Neural crest cell (in vitro differentiated cells): ENCODE results near the gene RAB11FIP4. TPM values are rescaled to one million over a fixed set of nuclear protein-coding genes. Genes with fewer than 3 reads are reported as not detected.
A peak's percentile ranks its signal among the peaks of the same experiment; 100 is the strongest.

ENCODE experiments used
- DNase-seq: peaks from one replicate; pipeline ENCODE4 v3.0.0; 2021; ENCODE audit warnings: low read depth, mixed read lengths, low spot score
- H3K27ac Mint-ChIP-seq: one replicate; pipeline ENCODE4 v1.8.0; 2021; ENCODE audit warnings: mild to moderate bottlenecking, mixed read lengths; ENCODE audit not compliant: unreplicated experiment
- H3K27me3 Mint-ChIP-seq: 2 replicates; pipeline ENCODE4 v1.8.0; 2021; ENCODE audit warnings: low read depth, mild to moderate bottlenecking, mixed read lengths
- H3K36me3 Mint-ChIP-seq: 2 replicates; pipeline ENCODE4 v1.8.0; 2021; ENCODE audit warnings: low read depth, mild to moderate bottlenecking, mixed read lengths
- H3K4me1 Mint-ChIP-seq: 2 replicates; pipeline ENCODE4 v1.8.0; 2021; ENCODE audit warnings: mixed read lengths
- H3K4me3 Mint-ChIP-seq: one replicate; pipeline ENCODE4 v1.8.0; 2021; ENCODE audit warnings: mild to moderate bottlenecking, mixed read lengths
- H3K9me3 Mint-ChIP-seq: 2 replicates; pipeline ENCODE4 v1.8.0; 2021; ENCODE audit warnings: mixed read lengths
- CTCF ChIP-seq: fragments of 200-600 bp; sonication (generic); conservative IDR thresholded peaks from 2 replicates; pipeline ENCODE4 v1.5.0; 2021; ENCODE audit warnings: antibody characterized with exemption, mild to moderate bottlenecking
- total RNA-seq: library from RNA; stranded (reverse); gene quantifications from 2 replicates; pipeline ENCODE4 v1.2.1, GENCODE V29; 2021

The RAB11FIP4 gene
- total RNA-seq, 1 donor from 2014 or later = 7.4 TPM

GRCh38 chr17:31373150-31374093 lies 18.1 kb upstream of the RAB11FIP4 start:
- Mint-ChIP-seq H3K9me3 (no peaks in the 10 kb centered on the region), H3K4me1 (peaks cover 6% of the 10 kb centered on the region), H3K36me3 (peaks cover 3% of the 10 kb centered on the region), H3K4me3 (no peak overlapping the region), H3K27ac (no peak overlapping the region), H3K27me3 (no peaks in the 10 kb centered on the region)
- DNase-seq = no peak
- TF ChIP-seq CTCF = peak; percentile 67

- H3K4me1 Mint-ChIP-seq = peaks cover 11% of the 10 kb centered on the region
Measured at GRCh38 chr17:31374094-31374447, 17.4 kb upstream of the RAB11FIP4 start.

DNA sequence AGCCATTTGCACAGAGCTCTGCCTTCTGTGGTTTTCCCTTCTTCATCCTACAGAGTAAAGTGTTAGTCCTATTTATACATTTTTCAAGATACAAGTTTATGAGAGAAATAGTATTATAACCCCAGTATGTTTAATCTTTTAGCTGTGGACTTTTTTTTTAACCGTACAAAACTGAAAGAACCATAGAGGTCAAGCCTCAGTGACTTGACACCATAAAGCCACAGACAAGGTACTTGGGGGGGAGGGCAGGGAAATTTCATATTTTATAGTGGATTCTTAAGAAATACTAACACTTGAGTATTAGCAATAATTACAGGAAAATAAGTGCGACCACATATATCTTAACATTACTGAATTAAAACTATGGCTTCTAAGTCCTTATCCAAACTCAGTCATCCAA lies 17.0 kb upstream of the RAB11FIP4 start:
- no peak for DNase-seq
- Mint-ChIP-seq H3K27ac (no peak overlapping the region), H3K4me1 (peaks cover 14% of the 10 kb centered on the region), H3K27me3 (no peaks in the 10 kb centered on the region), H3K4me3 (no peak overlapping the region), H3K9me3 (no peaks in the 10 kb centered on the region), H3K36me3 (peaks cover 3% of the 10 kb centered on the region)
- no peak for TF ChIP-seq CTCF

More at GRCh38 chr17:31374094-31374447, 17.4 kb upstream of the RAB11FIP4 start:
- no peak for TF ChIP-seq CTCF
- no peak overlapping the region for H3K4me3 Mint-ChIP-seq
- DNase-seq = no peak
- H3K27me3 Mint-ChIP-seq = no peaks in the 10 kb centered on the region
- H3K9me3 Mint-ChIP-seq = no peaks in the 10 kb centered on the region
- no peak overlapping the region for H3K27ac Mint-ChIP-seq
- H3K36me3 Mint-ChIP-seq = peaks cover 3% of the 10 kb centered on the region

DNA sequence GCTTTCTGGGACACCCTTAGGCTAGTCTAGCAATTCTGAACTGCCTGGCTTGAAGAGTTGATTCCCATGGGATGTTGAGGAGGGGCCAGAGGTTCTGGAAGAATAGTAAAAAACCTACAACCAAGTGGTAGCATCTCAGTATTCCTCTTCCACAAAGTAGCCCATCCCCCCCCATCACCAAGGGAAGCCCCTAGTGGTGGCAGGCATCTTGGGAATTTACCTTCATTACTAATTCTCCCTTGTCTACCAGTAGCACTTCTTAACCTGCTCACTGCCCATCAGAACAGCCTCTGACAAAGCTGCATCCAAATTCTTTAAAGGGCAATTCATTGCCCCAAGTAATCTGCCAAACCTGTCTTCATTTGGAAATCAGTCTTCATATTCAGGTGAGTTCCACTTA lies 12.8 kb upstream of the RAB11FIP4 start:
- no peak for DNase-seq
- no peak overlapping the region for H3K4me3 Mint-ChIP-seq

DNA sequence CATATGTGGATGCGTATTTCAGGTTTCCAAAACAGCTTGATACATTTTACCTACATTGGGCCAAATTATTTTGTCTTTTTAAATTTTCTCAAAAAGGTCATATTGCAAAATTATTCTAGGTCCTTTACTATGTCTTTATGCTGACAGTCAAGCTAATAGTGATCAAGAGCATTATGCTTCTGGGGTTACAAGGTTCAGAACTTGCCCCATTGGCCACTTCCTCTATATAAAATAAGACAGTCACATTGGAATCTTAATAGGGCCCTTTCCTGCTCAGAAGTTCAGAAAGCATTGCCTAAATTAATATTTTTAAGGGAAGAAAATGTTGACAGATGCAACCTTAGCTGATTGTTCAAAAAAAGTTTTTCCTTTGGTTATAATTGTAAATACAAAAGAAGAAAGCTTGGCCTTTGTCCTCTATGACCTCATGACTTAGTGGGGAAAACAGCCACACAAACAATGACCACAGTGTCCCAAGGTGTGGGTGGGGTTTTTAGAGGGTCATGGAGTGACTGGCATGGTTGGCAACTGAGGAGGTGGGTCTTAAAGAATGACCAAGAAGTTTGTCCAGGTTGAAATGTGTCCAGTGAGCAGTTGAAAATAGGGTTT lies 11.8 kb upstream of the RAB11FIP4 start:
- Mint-ChIP-seq H3K4me1 (peaks cover 24% of the 10 kb centered on the region), H3K9me3 (no peaks in the 10 kb centered on the region), H3K36me3 (no peaks in the 10 kb centered on the region), H3K27me3 (no peaks in the 10 kb centered on the region), H3K27ac (peak overlapping the region; percentile 94), H3K4me3 (no peak overlapping the region)
- DNase-seq = no peak
- no peak for TF ChIP-seq CTCF

More for the DNA sequence above, 12.8 kb upstream of the RAB11FIP4 start:
- H3K27me3 Mint-ChIP-seq = no peaks in the 10 kb centered on the region
- peak; percentile 34 for TF ChIP-seq CTCF
- no peak overlapping the region for H3K27ac Mint-ChIP-seq
- H3K4me1 Mint-ChIP-seq = peaks cover 24% of the 10 kb centered on the region
- H3K36me3 Mint-ChIP-seq = no peaks in the 10 kb centered on the region
- no peaks in the 10 kb centered on the region for H3K9me3 Mint-ChIP-seq
